GM19238 (cell line): ENCODE measurements around the gene RNGTT.

Experiments used
- DNase-seq: peaks from one replicate; pipeline ENCODE4 v3.0.0; 2011; ENCODE audit warnings: low spot score; ENCODE audit not compliant: insufficient read length

RNGTT gene

DNA sequence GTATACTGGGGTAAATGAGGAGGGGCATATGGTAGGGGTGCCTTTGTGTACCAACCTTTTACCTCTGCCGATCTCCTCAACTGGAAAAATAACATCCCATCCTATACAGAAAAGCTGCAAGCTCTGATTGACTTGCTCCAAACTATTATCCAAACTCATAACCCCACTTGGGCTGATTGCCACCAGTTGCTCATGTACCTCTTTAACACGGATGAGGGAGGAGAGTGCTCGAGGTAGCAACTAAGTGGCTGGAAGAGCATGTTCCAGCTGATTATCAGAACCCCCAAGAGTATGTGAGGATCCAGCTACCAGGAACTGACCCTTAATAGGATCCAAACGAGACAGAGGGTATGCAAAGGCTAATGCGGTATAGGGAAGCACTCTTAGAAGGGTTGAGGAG is 299.6 kb downstream of the RNGTT start:
- DNase-seq = no peak

DNA sequence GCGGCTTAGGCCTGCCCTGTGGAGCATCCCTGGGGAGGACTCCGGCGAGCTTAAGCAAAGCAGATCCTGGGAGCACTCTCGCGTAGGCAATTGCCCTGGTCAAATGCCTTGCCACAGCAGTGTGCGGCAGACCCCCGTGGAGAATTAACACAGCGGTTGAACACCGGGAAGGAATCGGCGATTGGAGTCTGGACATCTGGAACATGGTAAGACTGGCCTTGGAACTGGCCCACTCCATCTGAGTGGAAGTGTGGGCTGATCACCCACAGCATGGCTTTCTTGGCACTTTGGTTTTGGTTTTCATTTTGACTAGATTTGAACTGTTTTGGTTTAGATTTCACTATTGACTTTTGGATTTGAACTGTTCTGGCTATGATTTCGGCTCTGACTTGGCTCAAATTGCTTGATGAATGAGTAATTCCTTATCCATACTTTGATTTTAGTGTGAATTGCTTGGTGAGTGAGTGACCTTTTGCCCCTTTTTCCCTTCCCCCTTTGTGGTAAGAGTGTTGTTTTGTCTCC is 300.7 kb downstream of the RNGTT start:
- no peak for DNase-seq

DNA sequence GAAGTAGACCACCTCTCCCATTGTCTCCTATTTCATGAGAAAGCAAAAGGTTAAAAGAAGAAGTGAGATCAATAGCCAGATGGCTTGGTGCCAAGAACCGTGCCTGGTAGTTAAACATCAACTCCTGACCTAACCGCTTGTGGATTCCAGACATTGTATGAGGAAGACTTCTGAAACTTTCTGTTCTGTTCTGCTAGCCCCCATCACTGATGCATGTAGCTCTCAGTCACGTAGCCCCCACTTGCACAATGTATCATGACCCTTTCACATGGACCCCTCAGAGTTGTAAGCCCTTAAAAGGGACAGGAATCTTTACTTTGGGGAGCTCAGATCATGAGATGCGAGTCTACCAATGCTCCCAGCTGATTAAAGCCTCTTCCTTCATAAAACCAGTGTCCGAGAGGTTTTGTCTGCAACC is 301.2 kb downstream of the RNGTT start:
- no peak for DNase-seq

DNA sequence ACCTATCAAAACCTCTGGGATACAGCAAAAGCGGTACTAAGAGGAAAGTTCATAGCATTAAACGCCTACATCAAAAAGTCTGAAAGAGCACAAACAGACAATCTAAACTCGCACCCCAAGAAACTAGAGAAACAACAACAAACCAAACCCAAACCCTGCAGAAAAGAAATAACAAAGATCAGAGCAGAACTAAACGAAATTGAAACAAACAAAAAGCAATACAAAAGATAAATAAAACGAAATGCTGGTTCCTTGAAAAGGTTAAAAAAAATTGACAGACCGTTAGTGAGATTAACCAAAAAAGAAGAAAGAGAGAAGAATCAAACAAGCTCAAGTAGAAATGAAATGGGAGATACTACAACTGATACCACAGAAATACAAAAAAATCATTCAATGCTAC is 302.3 kb downstream of the RNGTT start:
- DNase-seq = no peak

DNA sequence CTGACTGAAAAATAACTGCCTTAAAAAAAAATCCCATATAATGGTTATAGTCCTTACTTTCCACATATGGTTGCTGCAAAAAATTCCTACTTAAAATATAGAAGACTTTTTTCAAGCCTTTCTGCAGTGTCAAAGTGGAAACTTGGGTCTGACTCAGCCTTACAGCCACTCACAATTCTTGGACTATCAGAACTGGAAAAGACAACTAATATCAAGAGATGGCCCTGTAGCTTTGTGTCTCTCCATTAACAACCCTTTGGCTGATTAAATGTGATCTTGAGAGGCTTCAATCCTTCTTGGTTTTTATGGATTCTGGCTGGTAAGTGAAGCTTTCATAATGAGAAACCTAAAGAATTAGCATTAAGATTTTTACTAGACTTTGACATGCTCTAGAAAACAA is 307.8 kb downstream of the RNGTT start:
- DNase-seq = no peak

DNA sequence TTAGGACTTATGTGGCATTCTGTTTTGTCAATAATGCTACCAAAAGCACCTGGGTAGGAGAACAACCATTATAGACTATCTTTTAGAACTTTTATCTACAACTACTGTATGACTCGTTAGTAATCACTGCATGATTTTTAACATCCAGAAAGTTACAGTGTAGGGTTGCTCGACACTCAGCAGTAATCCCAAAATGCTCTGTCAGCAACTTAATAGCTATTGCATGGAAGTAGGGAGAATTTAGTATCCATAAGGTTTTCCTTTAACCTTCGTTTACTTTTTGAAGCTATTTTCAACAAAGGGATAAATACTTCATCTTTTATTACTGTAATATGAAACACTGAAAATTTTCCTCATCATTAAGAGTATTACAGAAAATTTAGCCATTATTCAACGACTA is 309.5 kb downstream of the RNGTT start:
- no peak for DNase-seq

GRCh38 chr6:88651400-88651799 is 312.0 kb downstream of the RNGTT start:
- no peak for DNase-seq

DNA sequence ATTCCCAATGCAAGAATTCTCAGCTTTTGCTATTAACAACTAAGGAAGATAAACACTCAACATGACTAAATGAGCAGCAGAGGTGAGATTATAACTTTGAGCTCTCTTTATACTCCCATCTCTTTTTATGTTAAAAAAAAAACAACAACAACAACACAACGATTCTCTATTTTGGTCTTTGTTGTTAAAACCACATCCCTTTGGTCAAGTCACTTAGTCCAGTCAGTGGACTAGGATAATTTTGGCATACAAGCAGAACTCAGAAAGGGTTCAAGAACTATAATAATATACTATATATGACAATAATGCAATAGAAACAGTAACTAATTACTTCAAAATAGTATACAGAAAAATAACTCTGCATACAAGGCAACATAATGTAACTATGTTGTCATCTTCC is 312.4 kb downstream of the RNGTT start:
- no peak for DNase-seq

GRCh38 chr6:88650029-88650619 is 313.3 kb downstream of the RNGTT start:
- DNase-seq = peak; percentile 12

- DNase-seq = peak; percentile 20
These were observed 322.1 kb downstream of the RNGTT start for GRCh38 chr6:88641178-88641903.

DNA sequence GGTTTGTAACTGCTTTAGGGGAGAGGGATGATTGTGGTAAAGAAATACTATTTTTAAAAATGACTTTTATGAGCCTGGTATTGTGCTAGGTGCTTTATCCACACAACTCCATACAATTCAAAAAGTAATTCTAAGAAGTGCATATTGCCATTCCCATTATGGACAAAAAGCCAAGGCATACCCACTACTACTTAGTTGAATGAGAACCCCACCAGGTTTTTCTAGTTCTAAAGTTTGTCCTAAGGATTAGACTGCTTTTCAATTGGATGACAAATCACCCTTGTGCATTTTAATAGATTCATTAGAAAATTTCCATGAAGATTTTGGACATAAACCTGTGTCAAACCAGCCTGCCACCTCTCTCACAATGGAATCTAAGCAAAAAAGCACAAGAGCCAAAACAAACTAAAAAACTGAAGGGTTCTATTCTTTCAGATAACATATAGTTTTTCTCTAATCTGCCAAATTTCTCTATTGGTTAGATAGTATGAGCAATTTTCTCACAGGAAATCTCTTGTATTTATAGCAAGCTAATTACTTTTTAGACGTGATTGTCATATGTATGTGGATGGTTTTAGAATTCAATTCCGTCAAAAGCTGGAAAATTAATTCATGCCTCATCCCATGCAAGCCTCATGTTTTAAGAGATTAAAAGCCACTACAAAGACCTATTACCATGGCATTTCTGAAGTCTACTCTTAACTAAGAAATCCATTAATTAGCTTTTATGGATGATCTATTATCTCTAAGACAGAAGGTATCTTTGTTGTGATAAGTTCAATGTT is 325.5 kb downstream of the RNGTT start:
- DNase-seq = no peak

DNA sequence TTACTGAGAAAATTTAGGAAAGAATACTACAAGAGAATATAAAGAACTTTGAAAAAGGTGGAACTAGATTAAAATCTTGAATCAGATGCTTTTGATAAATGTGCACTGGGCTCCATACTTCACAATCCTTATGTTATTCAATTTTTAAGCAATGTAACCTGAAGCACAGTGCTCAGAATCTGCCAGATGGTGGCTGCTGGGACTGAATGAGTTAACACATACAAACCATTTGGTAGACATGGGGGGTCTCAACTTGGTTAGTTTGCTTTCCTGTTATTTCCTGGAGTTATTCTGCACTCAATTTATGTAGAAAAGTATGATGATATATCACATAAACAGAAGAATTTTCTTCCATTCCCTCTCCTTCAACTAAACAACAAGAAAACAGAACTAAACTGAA is 326.5 kb downstream of the RNGTT start:
- no peak for DNase-seq

DNA sequence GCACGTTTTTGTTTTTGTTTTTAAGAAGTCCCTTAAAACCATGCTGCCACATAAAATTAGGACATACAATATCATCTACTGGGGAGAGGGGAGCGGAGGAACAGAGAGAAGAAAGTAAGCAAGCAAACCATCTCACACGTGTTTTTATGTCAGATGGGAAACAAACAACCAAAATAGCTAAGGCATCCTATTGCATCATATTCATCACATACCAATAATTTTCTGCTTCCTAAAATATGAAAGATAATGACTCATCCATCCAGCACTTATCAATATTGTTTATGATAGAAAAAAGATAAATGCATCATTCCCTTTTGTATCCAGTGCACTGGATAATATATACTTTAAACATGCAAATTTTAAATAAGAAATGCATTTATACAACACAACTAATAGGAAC is 329.6 kb downstream of the RNGTT start:
- no peak for DNase-seq

DNA sequence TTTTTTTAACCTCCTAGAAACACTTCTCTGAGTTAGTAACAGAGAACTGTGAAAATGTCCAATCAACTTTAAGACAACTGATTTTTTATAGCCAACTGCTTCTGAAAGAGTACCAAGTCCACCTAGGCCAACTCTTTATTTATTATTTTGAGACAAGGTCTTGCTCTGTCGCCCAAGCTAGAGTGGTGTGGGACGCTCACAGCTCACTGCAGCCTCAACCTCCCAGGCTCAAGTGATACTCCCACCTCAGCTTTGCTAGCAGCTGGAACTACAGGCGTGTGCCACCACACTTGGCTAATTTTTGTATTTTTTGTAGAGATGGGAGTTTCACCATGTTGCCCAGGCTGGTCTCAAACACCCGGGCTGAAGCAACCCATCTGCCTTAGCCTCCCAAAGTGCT is 331.6 kb downstream of the RNGTT start:
- DNase-seq = no peak

GRCh38 chr6:88629838-88630494 is 333.5 kb downstream of the RNGTT start:
- no peak for DNase-seq

DNA sequence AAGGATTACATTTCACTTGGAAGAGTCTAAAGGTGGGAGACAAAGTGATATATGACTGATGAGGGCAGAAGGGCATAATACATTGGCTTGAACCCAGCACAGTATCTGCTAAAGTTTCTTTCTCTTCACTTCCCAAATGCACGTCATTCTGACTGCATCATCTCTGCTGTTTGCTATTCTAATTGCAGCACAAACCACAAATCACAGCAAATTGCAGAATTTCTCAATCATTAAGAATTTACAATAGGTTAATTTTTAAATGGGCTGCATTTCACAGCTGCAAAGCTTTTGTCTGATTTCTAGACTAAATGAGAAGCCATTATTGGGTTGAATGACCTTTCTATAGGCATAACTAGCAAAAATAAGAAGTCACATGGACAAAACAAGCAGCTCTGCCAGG is 337.0 kb downstream of the RNGTT start:
- no peak for DNase-seq

DNA sequence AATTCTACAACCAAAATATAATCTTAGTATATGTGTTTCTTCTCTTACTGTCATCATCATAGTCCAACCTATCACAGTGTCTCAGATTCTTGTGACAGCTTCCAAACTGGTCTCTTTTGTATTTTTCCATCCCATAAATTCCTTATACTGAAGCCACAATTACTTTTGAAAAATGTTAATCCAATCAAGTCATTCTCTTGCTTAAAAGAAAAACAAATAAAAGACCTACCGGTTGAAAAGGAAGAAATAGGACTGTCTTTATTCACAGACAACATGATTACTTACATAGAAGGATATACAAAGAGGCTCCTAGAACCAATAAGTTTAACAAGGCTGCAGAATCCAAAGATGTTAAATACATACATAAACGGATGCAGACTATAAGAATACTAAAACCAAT is 339.9 kb downstream of the RNGTT start:
- no peak for DNase-seq

DNA sequence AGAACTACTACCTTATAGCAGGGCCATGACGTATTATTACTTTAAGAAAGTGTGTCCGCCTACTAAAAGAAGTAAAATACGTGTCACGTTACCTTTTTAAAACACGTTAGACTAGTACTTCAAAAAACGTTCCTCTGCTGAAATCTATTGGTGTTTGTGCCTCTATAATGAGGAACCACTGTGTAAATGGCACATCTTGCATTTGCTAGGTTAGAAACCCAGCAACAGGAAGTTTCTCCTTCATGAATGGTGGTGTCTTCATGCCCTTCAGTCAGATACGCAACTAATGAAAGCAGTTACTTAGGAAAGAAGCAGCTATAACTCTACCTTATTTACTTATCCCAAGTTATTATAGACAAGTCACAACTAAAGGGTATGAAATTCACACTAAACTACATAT is 343.5 kb downstream of the RNGTT start:
- DNase-seq = no peak

GRCh38 chr6:88616380-88616779 is 347.0 kb downstream of the RNGTT start:
- no peak for DNase-seq

- DNase-seq = no peak
These were observed 349.0 kb downstream of the RNGTT start for GRCh38 chr6:88614316-88614877.

DNA sequence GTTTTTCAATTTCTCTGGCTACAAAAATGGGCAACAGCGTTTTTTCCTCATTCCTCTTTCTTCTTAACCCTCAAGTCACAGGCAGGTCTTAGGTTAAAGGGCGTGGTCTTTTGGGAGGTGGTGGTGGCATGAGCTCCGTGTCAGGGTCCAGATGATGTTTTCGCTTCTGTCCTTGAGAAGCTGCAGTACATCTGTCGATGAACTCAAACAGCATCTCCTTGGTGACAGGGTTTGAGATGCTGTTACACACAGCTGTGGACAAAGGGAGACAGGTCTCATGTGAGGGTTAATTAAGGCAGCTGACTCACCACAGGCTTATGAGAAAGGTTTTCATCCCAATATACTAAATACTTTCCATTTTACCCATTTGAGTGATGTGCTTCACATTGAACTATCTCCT is 350.8 kb downstream of the RNGTT start:
- no peak for DNase-seq

DNA sequence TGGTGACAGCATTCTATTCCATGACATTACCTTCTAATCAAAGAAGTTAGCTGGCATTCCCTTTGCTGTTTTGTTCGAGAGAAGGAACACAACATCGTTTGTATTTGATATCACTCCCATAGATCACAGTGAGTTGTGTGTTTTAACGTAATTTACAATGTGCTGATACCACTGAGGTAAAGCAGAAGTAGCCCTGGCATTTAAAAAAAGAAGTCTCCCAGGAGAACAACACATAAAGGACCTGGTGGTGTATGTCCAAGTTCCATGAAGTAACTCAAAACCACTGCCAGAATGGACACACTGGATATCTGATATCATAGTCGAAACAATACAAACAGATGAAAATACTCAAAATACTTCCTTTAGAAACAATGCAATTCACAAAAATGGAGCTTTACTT is 351.7 kb downstream of the RNGTT start:
- no peak for DNase-seq
